ENCODE measurements around the gene CARHSP1. TPM values are rescaled to one million over a fixed set of nuclear protein-coding genes. Genes with fewer than 3 reads are reported as not detected.

CARHSP1 gene
- total RNA-seq, 2 donors from 2014 or later, result 88.1 to 106 TPM

DNA sequence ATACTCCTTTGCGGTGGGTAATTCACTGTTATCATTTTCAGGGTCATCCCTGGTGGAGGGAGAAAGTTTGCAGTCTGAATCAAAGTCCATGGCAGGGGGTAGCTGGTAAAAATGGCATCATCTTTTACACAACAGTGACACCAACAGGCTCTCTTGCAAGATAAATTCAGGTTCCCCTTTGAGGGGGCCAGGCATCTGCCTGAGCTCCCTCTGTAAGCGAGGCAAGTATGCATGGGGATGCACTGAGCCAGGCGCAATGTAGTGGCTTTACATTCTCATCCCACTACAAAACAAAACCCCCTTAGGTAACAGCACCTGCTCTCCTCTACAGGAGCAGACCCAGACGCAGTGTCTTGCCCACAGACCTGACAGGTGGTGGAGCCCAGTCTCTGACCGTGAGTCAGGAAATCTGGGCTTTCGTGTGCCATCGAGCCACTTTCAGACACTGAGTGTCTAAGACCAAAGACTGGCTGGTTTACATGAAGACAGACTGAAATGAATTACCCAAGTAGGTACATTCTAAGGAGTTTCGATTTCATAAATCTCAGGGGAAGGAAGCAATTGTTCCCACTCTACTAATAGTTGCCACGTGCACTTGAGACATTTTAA lies 31.0 kb upstream of the CARHSP1 start:
- no peak for ATAC-seq
- H3K36me3 Mint-ChIP-seq, result peaks cover 2 to 12% of the 10 kb centered on the region in 2 donors
- no peak for DNase-seq (ENCODE audit: low spot score in 2 of 2)

GRCh38 chr16:8898660-8899318 lies 30.0 kb upstream of the CARHSP1 start:
- peak overlapping the region in 1 of 2 donors; percentile 48 for H3K27ac Mint-ChIP-seq
- no peak for ATAC-seq
- H3K9me3 Mint-ChIP-seq, result no peaks in the 10 kb centered on the region
- peaks cover 4 to 17% of the 10 kb centered on the region in 2 donors for H3K36me3 Mint-ChIP-seq
- no peak for DNase-seq (ENCODE audit: low spot score in 2 of 2)

More for the DNA sequence above, 31.0 kb upstream of the CARHSP1 start:
- H3K9me3 Mint-ChIP-seq, result no peaks in the 10 kb centered on the region
- no peak overlapping the region for H3K27ac Mint-ChIP-seq

- H3K9me3 Mint-ChIP-seq, result no peaks in the 10 kb centered on the region
- peak overlapping the region in 1 of 2 donors; percentile 84 for H3K27ac Mint-ChIP-seq
- no peak for ATAC-seq
- no peak for DNase-seq (ENCODE audit: low spot score in 2 of 2)
- H3K36me3 Mint-ChIP-seq, result peaks cover 4 to 18% of the 10 kb centered on the region in 2 donors
Observed at GRCh38 chr16:8894736-8895334, 26.0 kb upstream of the CARHSP1 start.

- H3K9me3 Mint-ChIP-seq, result no peaks in the 10 kb centered on the region
- H3K36me3 Mint-ChIP-seq, result peaks cover 4 to 18% of the 10 kb centered on the region in 2 donors
- ATAC-seq, result no peak
- H3K27ac Mint-ChIP-seq, result peak overlapping the region in 1 of 2 donors; percentile 22
- DNase-seq (ENCODE audit: low spot score in 2 of 2), result no peak
Observed at GRCh38 chr16:8893976-8894690, 25.3 kb upstream of the CARHSP1 start.

GRCh38 chr16:8893426-8893825 lies 24.6 kb upstream of the CARHSP1 start:
- H3K36me3 Mint-ChIP-seq, result peaks cover 4 to 18% of the 10 kb centered on the region in 2 donors
- DNase-seq (ENCODE audit: low spot score in 2 of 2) (no peak), ATAC-seq (no peak)
- H3K27ac Mint-ChIP-seq, result no peak overlapping the region
- no peaks in the 10 kb centered on the region for H3K9me3 Mint-ChIP-seq

DNA sequence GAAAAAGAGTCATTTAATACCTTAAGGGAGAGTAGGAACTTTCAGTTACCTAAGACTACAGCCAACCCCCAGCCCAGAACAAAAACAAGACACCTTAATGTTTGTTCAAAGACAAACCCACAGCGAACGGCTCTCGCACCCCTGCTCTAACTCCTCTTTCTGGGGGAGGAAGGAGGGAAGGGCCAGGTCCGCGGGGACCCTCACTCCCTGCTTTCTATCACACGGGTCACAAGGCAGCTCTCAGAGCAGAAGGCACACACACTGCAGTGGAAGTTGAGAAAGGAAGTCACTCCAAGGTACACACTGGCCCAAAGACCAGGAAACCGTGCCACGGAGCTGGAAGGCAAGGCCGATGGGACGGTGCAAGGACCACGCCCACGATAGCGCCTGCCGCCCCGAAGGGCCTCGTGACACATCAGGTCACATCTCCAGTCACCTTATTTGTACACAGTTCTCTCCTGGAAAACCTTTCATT lies 23.3 kb upstream of the CARHSP1 start:
- DNase-seq (ENCODE audit: low spot score in 2 of 2), result peak in 1 of 2 donors; percentile 50
- ATAC-seq, result peak in 1 of 2 donors; percentile 13
- H3K9me3 Mint-ChIP-seq, result no peaks in the 10 kb centered on the region
- peak overlapping the region; percentile 69 to 79 for H3K27ac Mint-ChIP-seq
- peaks cover 4 to 18% of the 10 kb centered on the region in 2 donors for H3K36me3 Mint-ChIP-seq

DNA sequence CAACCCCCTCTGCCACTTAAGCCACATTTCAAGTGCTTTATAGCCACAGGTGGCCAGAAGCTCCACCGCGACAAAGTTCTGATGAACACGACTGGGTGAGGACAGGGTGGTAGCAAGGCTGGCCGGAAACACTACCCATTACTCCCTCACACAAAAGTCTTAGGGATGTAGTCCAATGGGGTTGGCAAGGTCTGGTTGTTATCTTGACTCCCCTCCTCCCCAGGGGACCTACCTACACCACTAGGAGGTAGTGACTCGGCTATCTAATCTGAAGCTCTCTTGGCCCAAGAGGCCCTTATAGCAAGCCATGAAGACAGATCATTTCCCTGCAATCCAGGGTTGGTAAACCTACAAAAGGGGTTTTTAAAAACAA lies 21.7 kb upstream of the CARHSP1 start:
- Mint-ChIP-seq H3K27ac (peak overlapping the region; percentile 40 to 85), H3K36me3 (peaks cover 4 to 17% of the 10 kb centered on the region in 2 donors), H3K9me3 (no peaks in the 10 kb centered on the region)
- DNase-seq (ENCODE audit: low spot score in 2 of 2) (no peak), ATAC-seq (no peak)

- Mint-ChIP-seq H3K36me3 (peaks cover 4 to 13% of the 10 kb centered on the region in 2 donors), H3K27ac (peak overlapping the region in 1 of 2 donors; percentile 40), H3K9me3 (no peaks in the 10 kb centered on the region)
- DNase-seq (ENCODE audit: low spot score in 2 of 2) (no peak), ATAC-seq (no peak)
Observed at GRCh38 chr16:8889893-8890548, 21.2 kb upstream of the CARHSP1 start.

DNA sequence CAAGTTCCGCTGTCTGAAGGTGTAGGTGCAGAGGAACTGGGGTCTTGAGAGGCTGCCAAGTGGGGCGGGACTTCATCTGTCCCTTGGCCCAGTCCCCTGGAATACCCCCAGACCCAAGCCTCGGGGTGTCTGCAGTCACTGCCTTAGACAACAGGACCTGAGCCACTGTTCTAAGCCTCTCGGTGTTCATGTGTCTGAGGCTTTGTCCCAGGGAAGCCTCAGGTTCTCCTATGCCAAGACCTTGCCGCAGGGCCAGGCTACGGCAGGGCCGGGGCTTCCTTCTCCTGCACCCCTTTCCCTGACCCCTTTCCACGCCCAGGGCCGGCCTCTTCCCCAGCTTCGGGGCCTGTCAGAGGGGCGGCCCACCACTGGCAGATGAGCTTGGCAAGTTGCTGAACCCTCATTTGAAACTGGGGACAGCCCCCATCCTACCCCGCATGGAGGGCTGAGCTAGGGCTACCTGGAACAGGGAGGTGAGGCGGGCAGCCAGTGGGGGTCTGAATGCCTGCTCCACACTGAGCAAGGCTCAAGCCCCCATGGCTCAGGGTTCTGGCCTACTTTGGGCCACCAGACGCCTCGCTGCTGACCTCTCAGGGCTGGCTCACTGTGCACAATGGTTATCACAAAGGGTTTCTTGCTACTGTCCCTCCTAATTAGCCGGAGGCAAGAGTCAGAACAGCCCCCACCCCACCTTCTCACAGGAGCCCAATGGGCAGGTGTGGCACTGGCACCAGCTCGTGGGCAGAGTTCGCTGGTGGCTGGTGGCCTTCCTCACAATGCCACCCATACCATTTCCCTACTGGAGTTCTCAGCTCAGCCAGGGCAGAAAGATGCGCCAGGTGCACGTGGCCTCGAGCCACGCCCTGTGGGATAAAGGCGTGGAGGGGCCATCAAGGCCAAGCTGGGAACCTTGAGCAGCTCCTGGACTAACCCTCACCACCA lies 20.4 kb upstream of the CARHSP1 start:
- Mint-ChIP-seq H3K27ac (peak overlapping the region in 1 of 2 donors; percentile 22), H3K9me3 (no peaks in the 10 kb centered on the region), H3K36me3 (peaks cover 0 to 7% of the 10 kb centered on the region in 2 donors)
- DNase-seq (ENCODE audit: low spot score in 2 of 2), result no peak
- no peak for ATAC-seq

- no peak for DNase-seq (ENCODE audit: low spot score in 2 of 2)
- H3K27ac Mint-ChIP-seq, result peak overlapping the region in 1 of 2 donors; percentile 40
- H3K9me3 Mint-ChIP-seq, result no peaks in the 10 kb centered on the region
- peaks cover 0 to 7% of the 10 kb centered on the region in 2 donors for H3K36me3 Mint-ChIP-seq
- ATAC-seq, result no peak
Observed at GRCh38 chr16:8887952-8888560, 19.2 kb upstream of the CARHSP1 start.

DNA sequence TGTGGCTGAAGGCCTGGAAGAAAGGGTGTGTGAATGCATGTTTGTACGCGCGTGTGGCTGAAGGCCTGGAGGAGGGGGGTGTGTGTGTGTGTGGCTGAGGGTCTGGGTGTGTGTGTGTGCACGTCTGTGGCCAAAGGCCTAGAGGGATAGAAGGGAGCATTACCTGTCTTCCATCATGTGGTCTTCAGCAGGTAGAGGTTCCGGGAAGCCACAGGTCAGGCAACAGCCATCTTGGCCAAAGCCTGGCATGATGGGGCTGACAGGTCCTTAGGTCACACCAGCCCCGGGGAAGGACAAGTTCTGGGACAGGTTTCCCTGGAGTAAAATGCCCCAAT lies 18.6 kb upstream of the CARHSP1 start:
- H3K9me3 Mint-ChIP-seq, result no peaks in the 10 kb centered on the region
- DNase-seq (ENCODE audit: low spot score in 2 of 2), result no peak
- H3K36me3 Mint-ChIP-seq, result peaks cover 0 to 7% of the 10 kb centered on the region in 2 donors
- peak overlapping the region in 1 of 2 donors; percentile 5 for H3K27ac Mint-ChIP-seq
- ATAC-seq, result no peak

- DNase-seq (ENCODE audit: low spot score in 2 of 2) (no peak), ATAC-seq (no peak)
- Mint-ChIP-seq H3K9me3 (no peaks in the 10 kb centered on the region), H3K36me3 (peaks cover 0 to 5% of the 10 kb centered on the region in 2 donors), H3K27ac (peak overlapping the region in 1 of 2 donors; percentile 5)
Observed at GRCh38 chr16:8886593-8887430, 18.0 kb upstream of the CARHSP1 start.

DNA sequence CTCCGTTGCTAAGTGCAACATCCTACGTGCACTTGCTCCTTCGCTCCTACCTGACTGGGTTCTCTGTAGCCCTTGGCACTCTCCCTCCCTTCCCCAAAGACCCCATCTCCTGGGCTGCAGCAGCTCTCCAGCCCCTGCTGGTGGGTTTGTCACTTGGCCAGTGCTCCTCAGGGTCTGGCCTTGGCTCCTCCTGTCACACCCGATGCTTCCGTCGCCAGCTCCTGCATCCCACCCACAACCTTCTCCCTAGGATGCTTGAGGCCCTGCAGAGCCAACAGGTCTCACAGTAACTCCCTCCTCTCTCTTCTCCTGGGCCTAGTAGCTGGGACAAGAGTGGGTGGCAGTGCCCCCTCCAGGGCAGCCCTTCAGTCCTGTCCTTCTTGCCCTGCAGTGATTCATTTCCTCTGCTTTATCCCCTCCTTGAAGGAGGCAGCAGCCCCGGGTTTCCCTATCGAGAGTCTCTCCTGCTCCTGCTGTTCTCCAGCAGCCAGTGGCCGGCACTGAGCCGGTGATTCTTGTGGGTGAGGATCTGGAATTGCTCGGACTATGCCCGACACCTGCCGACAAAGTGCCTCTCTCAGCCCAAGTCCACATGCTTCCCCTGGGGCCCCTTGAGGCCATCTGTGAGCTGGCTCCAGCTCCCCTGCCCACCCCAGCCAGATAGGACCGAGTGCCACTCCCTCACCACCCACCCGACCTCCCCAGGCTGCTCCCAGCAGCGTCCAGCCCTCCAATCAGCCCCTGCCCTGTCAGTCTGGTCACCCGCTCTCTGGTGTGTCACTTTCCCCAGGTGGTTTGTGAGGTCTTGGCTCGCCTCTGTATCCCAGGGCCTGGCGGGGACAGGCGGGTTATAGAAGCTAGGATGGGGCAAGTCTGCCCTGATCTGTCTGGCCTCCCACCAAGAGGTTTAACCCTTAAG lies 17.1 kb upstream of the CARHSP1 start:
- DNase-seq (ENCODE audit: low spot score in 2 of 2), result no peak
- Mint-ChIP-seq H3K9me3 (no peaks in the 10 kb centered on the region), H3K27ac (peak overlapping the region; percentile 15 to 61), H3K36me3 (no peaks in the 10 kb centered on the region)
- peak; percentile 14 to 31 for ATAC-seq
